ENCODE results near the gene NCOA6.
"Not testable (repeated sequence)": the region's sequence is repeated elsewhere in the genome, so short reads cannot be mapped to it uniquely, and the experiment has no call there.

The NCOA6 gene

GRCh38 chr20:34815636-34816035 lies 9.8 kb downstream of the NCOA6 start:
- no peak for DNase-seq
- TF ChIP-seq GATA1 (IDR thresholded peaks at IDR 0.05; ENCODE audit: low read depth, low read length) = no peak
- no peak for TF ChIP-seq POLR2A (IDR thresholded peaks at IDR 0.05; ENCODE audit: low read length)

- TF ChIP-seq POLR2A (IDR thresholded peaks at IDR 0.05; ENCODE audit: low read length) (no peak), GATA1 (IDR thresholded peaks at IDR 0.05; ENCODE audit: low read depth, low read length) (no peak)
- no peak for DNase-seq
These were observed 16.9 kb downstream of the NCOA6 start for GRCh38 chr20:34808583-34808982.

GRCh38 chr20:34807944-34808465 lies 17.4 kb downstream of the NCOA6 start:
- not testable (repeated sequence) for DNase-seq

- no peak for TF ChIP-seq GATA1 (IDR thresholded peaks at IDR 0.05; ENCODE audit: low read depth, low read length)
- TF ChIP-seq POLR2A (IDR thresholded peaks at IDR 0.05; ENCODE audit: low read length) = no peak
- DNase-seq = no peak
These were observed 19.2 kb downstream of the NCOA6 start for GRCh38 chr20:34806255-34806654.

GRCh38 chr20:34798871-34799270 lies 26.6 kb downstream of the NCOA6 start:
- DNase-seq = no peak
- TF ChIP-seq POLR2A (IDR thresholded peaks at IDR 0.05; ENCODE audit: low read length) = no peak
- no peak for TF ChIP-seq GATA1 (IDR thresholded peaks at IDR 0.05; ENCODE audit: low read depth, low read length)

GRCh38 chr20:34798328-34798727 lies 27.1 kb downstream of the NCOA6 start:
- TF ChIP-seq POLR2A (IDR thresholded peaks at IDR 0.05; ENCODE audit: low read length) (no peak), GATA1 (IDR thresholded peaks at IDR 0.05; ENCODE audit: low read depth, low read length) (no peak)
- DNase-seq = no peak

GRCh38 chr20:34797012-34797995 lies 28.1 kb downstream of the NCOA6 start:
- TF ChIP-seq GATA1 (IDR thresholded peaks at IDR 0.05; ENCODE audit: low read depth, low read length) (no peak), POLR2A (IDR thresholded peaks at IDR 0.05; ENCODE audit: low read length) (no peak)
- DNase-seq = peak; percentile 60 to 64

- no peak for DNase-seq
- no peak for TF ChIP-seq POLR2A (IDR thresholded peaks at IDR 0.05; ENCODE audit: low read length)
These were observed 31.4 kb downstream of the NCOA6 start for GRCh38 chr20:34794006-34794585.

GRCh38 chr20:34792687-34793363 lies 32.6 kb downstream of the NCOA6 start:
- DNase-seq = no peak

GRCh38 chr20:34791289-34792020 lies 34.0 kb downstream of the NCOA6 start:
- TF ChIP-seq POLR2A (IDR thresholded peaks at IDR 0.05; ENCODE audit: low read length) (no peak), GATA1 (IDR thresholded peaks at IDR 0.05; ENCODE audit: low read depth, low read length) (no peak)
- DNase-seq = peak; percentile 16 to 66

More at GRCh38 chr20:34792687-34793363, 32.6 kb downstream of the NCOA6 start:
- TF ChIP-seq POLR2A (IDR thresholded peaks at IDR 0.05; ENCODE audit: low read length) (no peak), GATA1 (IDR thresholded peaks at IDR 0.05; ENCODE audit: low read depth, low read length) (no peak)

GRCh38 chr20:34781220-34781619 lies 44.2 kb downstream of the NCOA6 start:
- no peak for DNase-seq
- no peak for TF ChIP-seq GATA1 (IDR thresholded peaks at IDR 0.05; ENCODE audit: low read depth, low read length)
- no peak for TF ChIP-seq POLR2A (IDR thresholded peaks at IDR 0.05; ENCODE audit: low read length)

GRCh38 chr20:34780291-34780690 lies 45.2 kb downstream of the NCOA6 start:
- not testable (repeated sequence) for DNase-seq

GRCh38 chr20:34776177-34776576 lies 49.3 kb downstream of the NCOA6 start:
- no peak for TF ChIP-seq POLR2A (IDR thresholded peaks at IDR 0.05; ENCODE audit: low read length)
- no peak for TF ChIP-seq GATA1 (IDR thresholded peaks at IDR 0.05; ENCODE audit: low read depth, low read length)
- DNase-seq = no peak

- no peak for TF ChIP-seq GATA1 (IDR thresholded peaks at IDR 0.05; ENCODE audit: low read depth, low read length)
- no peak for TF ChIP-seq POLR2A (IDR thresholded peaks at IDR 0.05; ENCODE audit: low read length)
- DNase-seq = no peak
These were observed 50.6 kb downstream of the NCOA6 start for GRCh38 chr20:34774886-34775285.
